PC-9 (cell line): ENCODE results near the gene ERC2. TPM values are rescaled to one million over a fixed set of nuclear protein-coding genes. Genes with fewer than 3 reads are reported as not detected.

Experiments
- BruUV-seq: library from RNA; stranded (reverse); fragments of 400-500 nt; replicated peaks from 2 replicates; lab custom pipeline; 2021; lab: Mats Ljungman, UMichigan
- CTCF ChIA-PET: fragments of 300-600 bp; sonication (Branson Sonifier 250); formaldehyde crosslinking; loops from one replicate; lab custom pipeline; 2022; ENCODE audit warnings: antibody characterized with exemption; lab: Charles Lee
- POLR2A ChIA-PET: fragments of 300-600 bp; sonication (Branson Sonifier 250); formaldehyde crosslinking; loops from one replicate; lab custom pipeline; 2022; ENCODE audit warnings: antibody characterized with exemption; ENCODE audit not compliant: unreplicated experiment; lab: Charles Lee
- DNase-seq, 2 experiments: peaks; one replicate each; pipeline versions ENCODE4 v3.0.0 to v3.0.0-alpha.2; 2015 to 2022; ENCODE audit warnings: mixed read lengths in 1 of 2
- H2AFZ ChIP-seq: fragments of 200-600 bp; sonication (generic); 2 replicates; pipeline ENCODE4 v1.8.1; 2017; ENCODE audit warnings: antibody characterized with exemption
- H3F3A ChIP-seq: fragments of 200-600 bp; sonication (generic); 2 replicates; pipeline ENCODE4 v1.8.1; 2017; ENCODE audit warnings: antibody characterized with exemption, mild to moderate bottlenecking, low read depth; ENCODE audit not compliant: insufficient read depth
- H3K27ac ChIP-seq: fragments of 200-600 bp; sonication (generic); 2 replicates; pipeline ENCODE4 v1.6.1; 2016; ENCODE audit warnings: mixed run types
- H3K27me3 ChIP-seq: fragments of 200-600 bp; sonication (generic); 2 replicates; pipeline ENCODE4 v1.6.1; 2016; ENCODE audit warnings: low read depth, mixed run types; ENCODE audit not compliant: insufficient read depth
- H3K36me3 ChIP-seq: fragments of 200-600 bp; sonication (generic); 2 replicates; pipeline ENCODE4 v1.6.1; 2016; ENCODE audit warnings: low read depth, mixed run types
- H3K4me1 ChIP-seq: fragments of 200-600 bp; sonication (generic); replicated peaks from 2 replicates; pipeline ENCODE4 v1.6.1; 2016; ENCODE audit warnings: mixed run types; ENCODE audit not compliant: insufficient read depth
- H3K4me2 ChIP-seq: fragments of 200-600 bp; sonication (generic); 2 replicates; pipeline ENCODE4 v1.6.1; 2017; ENCODE audit warnings: mixed run types
- H3K4me3 ChIP-seq: fragments of 200-600 bp; sonication (generic); 2 replicates; pipeline ENCODE4 v1.6.1; 2016; ENCODE audit warnings: mixed run types
- H3K79me2 ChIP-seq: fragments of 200-600 bp; sonication (generic); 2 replicates; pipeline ENCODE4 v1.6.1; 2017; ENCODE audit warnings: low read depth, mixed run types
- H3K9me2 ChIP-seq: fragments of 200-600 bp; sonication (generic); 2 replicates; pipeline ENCODE4 v1.8.1; 2017; ENCODE audit warnings: mild to moderate bottlenecking; ENCODE audit not compliant: insufficient read depth
- H3K9me3 ChIP-seq: fragments of 200-600 bp; sonication (generic); 2 replicates; pipeline ENCODE4 v1.8.1; 2016; ENCODE audit warnings: low read depth; ENCODE audit not compliant: insufficient read depth
- H4K20me1 ChIP-seq: fragments of 200-600 bp; sonication (generic); 2 replicates; pipeline ENCODE4 v1.8.1; 2017; ENCODE audit not compliant: insufficient read depth
- EZH2 ChIP-seq: fragments of 200-600 bp; sonication (generic); IDR thresholded peaks from 2 replicates; pipeline ENCODE4 v1.8.0; 2017; ENCODE audit warnings: antibody characterized with exemption, low read depth
- intact Hi-C: fragments of 100-400 bp; cut with micrococcal nuclease; formaldehyde crosslinking; loops from one replicate; pipeline ENCODE4 v1.10.0; 2022; ENCODE audit not compliant: unreplicated experiment
- total RNA-seq: library from RNA; stranded (reverse); gene quantifications from 2 replicates; pipeline ENCODE4 v1.2.3, GENCODE V29; 2021
- TF ChIP-seq, protein P1 (sequence below): fragments of 200-600 bp; sonication (generic); conservative IDR thresholded peaks from 2 replicates; pipeline ENCODE4 v1.6.1; 2017; ENCODE audit warnings: mixed run types, antibody characterized with exemption, mild to moderate bottlenecking, moderate library complexity

The ERC2 gene
- total RNA-seq, 1 experiment from 2014 or later: 1.4 TPM

DNA sequence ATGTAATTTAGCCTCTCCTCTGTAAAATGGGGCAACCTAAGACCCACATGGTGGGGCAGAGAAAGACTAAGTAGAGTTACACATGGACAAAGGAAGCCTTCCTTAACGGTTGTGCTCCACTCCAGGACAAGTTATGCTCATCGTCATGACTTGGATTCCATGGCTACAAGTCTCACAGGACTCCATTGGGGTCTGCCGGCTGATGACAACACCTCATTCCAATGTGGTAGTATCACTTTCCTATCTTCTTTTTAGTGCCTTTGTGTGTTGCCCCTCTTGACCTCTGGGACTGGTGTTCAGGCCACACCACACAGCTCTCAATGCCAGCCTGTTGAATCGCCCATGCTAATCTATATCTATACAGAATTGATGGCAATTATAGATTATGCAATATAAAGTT, 799.9 kb downstream of the ERC2 start:
- H3K4me3 ChIP-seq: no peak overlapping the region
- H3F3A ChIP-seq: no peaks in the 10 kb centered on the region
- no peaks in the 10 kb centered on the region for H3K36me3 ChIP-seq
- peaks cover under 1% of the 10 kb centered on the region; the same call in 1 of the 2 replicates for H3K4me1 ChIP-seq
- no peak overlapping the region for H2AFZ ChIP-seq
- no peak overlapping the region for H3K4me2 ChIP-seq
- no peak for DNase-seq
- H3K79me2 ChIP-seq: no peaks in the 10 kb centered on the region
- intact Hi-C loops: no loop called here
- no peaks in the 10 kb centered on the region for H3K9me3 ChIP-seq
- POLR2A ChIA-PET: no interaction called here
- H3K27me3 ChIP-seq: no peaks in the 10 kb centered on the region
- no peak overlapping the region for H3K27ac ChIP-seq
- TF ChIP-seq EZH2: no peak
- TF ChIP-seq, protein P1, sequence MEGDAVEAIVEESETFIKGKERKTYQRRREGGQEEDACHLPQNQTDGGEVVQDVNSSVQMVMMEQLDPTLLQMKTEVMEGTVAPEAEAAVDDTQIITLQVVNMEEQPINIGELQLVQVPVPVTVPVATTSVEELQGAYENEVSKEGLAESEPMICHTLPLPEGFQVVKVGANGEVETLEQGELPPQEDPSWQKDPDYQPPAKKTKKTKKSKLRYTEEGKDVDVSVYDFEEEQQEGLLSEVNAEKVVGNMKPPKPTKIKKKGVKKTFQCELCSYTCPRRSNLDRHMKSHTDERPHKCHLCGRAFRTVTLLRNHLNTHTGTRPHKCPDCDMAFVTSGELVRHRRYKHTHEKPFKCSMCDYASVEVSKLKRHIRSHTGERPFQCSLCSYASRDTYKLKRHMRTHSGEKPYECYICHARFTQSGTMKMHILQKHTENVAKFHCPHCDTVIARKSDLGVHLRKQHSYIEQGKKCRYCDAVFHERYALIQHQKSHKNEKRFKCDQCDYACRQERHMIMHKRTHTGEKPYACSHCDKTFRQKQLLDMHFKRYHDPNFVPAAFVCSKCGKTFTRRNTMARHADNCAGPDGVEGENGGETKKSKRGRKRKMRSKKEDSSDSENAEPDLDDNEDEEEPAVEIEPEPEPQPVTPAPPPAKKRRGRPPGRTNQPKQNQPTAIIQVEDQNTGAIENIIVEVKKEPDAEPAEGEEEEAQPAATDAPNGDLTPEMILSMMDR: no peak
- BruUV-seq: no TSS peak
- CTCF ChIA-PET: no interaction called here
- no peaks in the 10 kb centered on the region for H4K20me1 ChIP-seq
- no peaks in the 10 kb centered on the region for H3K9me2 ChIP-seq

DNA sequence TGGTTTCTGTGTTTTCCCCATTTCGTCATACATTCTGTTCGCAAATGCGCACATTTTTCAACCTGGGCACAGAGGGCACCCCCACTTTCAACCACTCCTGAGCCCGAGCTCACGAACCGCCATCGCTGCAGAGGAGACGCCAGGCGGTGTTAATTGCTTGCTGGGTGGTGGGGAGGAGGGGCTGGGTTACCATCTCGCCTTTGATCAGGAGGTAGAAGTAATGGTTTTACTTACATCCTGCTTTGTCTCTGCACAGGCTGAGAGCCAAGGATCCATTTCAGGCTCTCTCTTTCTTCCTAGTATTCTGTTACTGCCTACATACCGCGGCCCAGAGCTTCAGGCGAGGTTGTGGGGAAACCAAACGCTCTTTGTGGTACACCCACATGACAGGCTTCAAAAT, 803.9 kb downstream of the ERC2 start:
- Histone ChIP-seq H3K27ac (no peak overlapping the region), H2AFZ (no peak overlapping the region), H3K4me2 (no peak overlapping the region), H3K4me3 (no peak overlapping the region), H3K27me3 (no peaks in the 10 kb centered on the region), H3K9me3 (no peaks in the 10 kb centered on the region), H3K9me2 (no peaks in the 10 kb centered on the region), H4K20me1 (no peaks in the 10 kb centered on the region), H3K79me2 (no peaks in the 10 kb centered on the region), H3K4me1 (peaks cover 14% of the 10 kb centered on the region; the same call in 1 of the 2 replicates), H3K36me3 (no peaks in the 10 kb centered on the region), H3F3A (no peaks in the 10 kb centered on the region)
- intact Hi-C loops: no loop called here
- ChIA-PET CTCF (no interaction called here), POLR2A (no interaction called here)
- no peak for DNase-seq
- no peak for TF ChIP-seq EZH2
- TF ChIP-seq, protein P1: no peak
- no TSS peak for BruUV-seq

DNA sequence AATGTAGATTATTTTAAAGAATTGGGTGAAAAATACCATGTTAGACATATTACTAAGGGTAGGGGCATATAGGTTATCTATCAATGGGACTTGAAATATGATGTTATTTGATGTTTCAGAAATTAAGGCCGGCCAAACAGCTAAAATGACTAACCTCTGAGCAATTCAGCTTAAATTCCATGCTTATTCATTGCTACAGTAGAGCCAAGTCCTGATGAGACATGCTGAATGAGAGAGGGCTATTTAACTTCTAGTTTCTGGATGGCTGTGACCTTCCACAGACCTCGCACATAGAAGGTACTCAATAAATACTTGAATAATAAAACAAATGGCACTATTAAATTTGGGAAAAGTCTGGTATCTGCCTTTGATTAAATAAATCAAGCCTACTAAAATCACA, 805.6 kb downstream of the ERC2 start:
- TF ChIP-seq EZH2: no peak
- TF ChIP-seq, protein P1: no peak
- Histone ChIP-seq H3K36me3 (no peaks in the 10 kb centered on the region), H3K9me3 (no peaks in the 10 kb centered on the region), H3K27ac (no peak overlapping the region), H3F3A (no peaks in the 10 kb centered on the region), H3K9me2 (no peaks in the 10 kb centered on the region), H2AFZ (no peak overlapping the region), H3K79me2 (no peaks in the 10 kb centered on the region), H3K27me3 (no peaks in the 10 kb centered on the region), H3K4me3 (no peak overlapping the region), H3K4me2 (no peak overlapping the region), H3K4me1 (peaks cover 14% of the 10 kb centered on the region; the same call in 1 of the 2 replicates), H4K20me1 (no peaks in the 10 kb centered on the region)
- intact Hi-C loops: no loop called here
- no TSS peak for BruUV-seq
- ChIA-PET POLR2A (no interaction called here), CTCF (no interaction called here)
- peak in 1 of 2 experiments; percentile 69 for DNase-seq
